ENCODE measurements around the gene SPATA3. TPM values are rescaled to one million over a fixed set of nuclear protein-coding genes. Genes with fewer than 3 reads are reported as not detected.

The SPATA3 gene
- polyA plus RNA-seq, 1 experiment: not detected

- no peak for DNase-seq (ENCODE audit: low read depth, low spot score)
- ChIA-PET POLR2A (interaction anchor here (0.7 kb wide), 1 partner anchor 18 kb away, joined by 4 read pairs; no protein-coding TSS in a partner anchor), CTCF (interaction anchor here (0.5 to 2.1 kb wide), 2 partner anchors 29 to 111 kb away, joined by 6 to 11 read pairs; no protein-coding TSS in a partner anchor)
Observed at GRCh38 chr2:230958820-230959756, 36.8 kb upstream of the SPATA3 start.

GRCh38 chr2:230960026-230960425, 35.9 kb upstream of the SPATA3 start:
- TF ChIP-seq CTCF (IDR thresholded peaks at IDR 0.05; ENCODE audit: low read depth, low read length): no peak
- DNase-seq (ENCODE audit: low read depth, low spot score): no peak
- Histone ChIP-seq H3K27ac (ENCODE audit: low read depth, low read length) (no peak overlapping the region), H3K4me3 (ENCODE audit: low read depth, low read length) (no peak overlapping the region), H3K9me3 (ENCODE audit: control insufficient read depth, insufficient read depth, low read length) (peaks cover 7% of the 10 kb centered on the region), H3K27me3 (ENCODE audit: control insufficient read depth, insufficient read depth, low read length) (peaks cover 22% of the 10 kb centered on the region)
- ChIA-PET CTCF (interaction anchor here (2.1 kb wide), 1 partner anchor 28 kb away, joined by 11 read pairs; no protein-coding TSS in a partner anchor), POLR2A (no interaction called here)

More at GRCh38 chr2:230958820-230959756, 36.8 kb upstream of the SPATA3 start:
- peaks cover 2% of the 10 kb centered on the region for H3K9me3 ChIP-seq (ENCODE audit: control insufficient read depth, insufficient read depth, low read length)
- TF ChIP-seq CTCF (IDR thresholded peaks at IDR 0.05; ENCODE audit: low read depth, low read length): no peak
- H3K27ac ChIP-seq (ENCODE audit: low read depth, low read length): no peak overlapping the region
- H3K27me3 ChIP-seq (ENCODE audit: control insufficient read depth, insufficient read depth, low read length): peaks cover 26% of the 10 kb centered on the region
- no peak overlapping the region for H3K4me3 ChIP-seq (ENCODE audit: low read depth, low read length)

- ChIA-PET CTCF (no interaction called here), POLR2A (no interaction called here)
- DNase-seq (ENCODE audit: low read depth, low spot score): no peak
- H3K9me3 ChIP-seq (ENCODE audit: control insufficient read depth, insufficient read depth, low read length): peaks cover 7% of the 10 kb centered on the region
- no peak for TF ChIP-seq CTCF (IDR thresholded peaks at IDR 0.05; ENCODE audit: low read depth, low read length)
- no peak overlapping the region for H3K4me3 ChIP-seq (ENCODE audit: low read depth, low read length)
- no peak overlapping the region for H3K27ac ChIP-seq (ENCODE audit: low read depth, low read length)
- H3K27me3 ChIP-seq (ENCODE audit: control insufficient read depth, insufficient read depth, low read length): peaks cover 17% of the 10 kb centered on the region
Observed at GRCh38 chr2:230961091-230961491, 34.8 kb upstream of the SPATA3 start.

GRCh38 chr2:230964136-230964730, 31.7 kb upstream of the SPATA3 start:
- TF ChIP-seq CTCF (IDR thresholded peaks at IDR 0.05; ENCODE audit: low read depth, low read length): no peak
- Histone ChIP-seq H3K27ac (ENCODE audit: low read depth, low read length) (no peak overlapping the region), H3K9me3 (ENCODE audit: control insufficient read depth, insufficient read depth, low read length) (peaks cover 7% of the 10 kb centered on the region), H3K27me3 (ENCODE audit: control insufficient read depth, insufficient read depth, low read length) (peaks cover 11% of the 10 kb centered on the region), H3K4me3 (ENCODE audit: low read depth, low read length) (no peak overlapping the region)
- POLR2A ChIA-PET: no interaction called here
- CTCF ChIA-PET: no interaction called here
- DNase-seq (ENCODE audit: low read depth, low spot score): no peak
